HG02610 (cell line): ENCODE data around the gene NCBP3.
"Not testable (repeated sequence)": the region's sequence is repeated elsewhere in the genome, so short reads cannot be mapped to it uniquely, and the experiment has no call there.

Experiments
- ATAC-seq: cut with Tn5 transposase; IDR thresholded peaks from one replicate; pipeline ENCODE4 v1.9.1; 2021; ENCODE audit warnings: mild to moderate bottlenecking, moderate library complexity; ENCODE audit not compliant: unreplicated experiment

NCBP3 gene

GRCh38 chr17:3794557-3795389 lies 51.3 kb downstream of the NCBP3 start:
- ATAC-seq: no peak

- not testable (repeated sequence) for ATAC-seq
These were observed 51.9 kb downstream of the NCBP3 start for GRCh38 chr17:3794152-3794551.

- not testable (repeated sequence) for ATAC-seq
These were observed 52.8 kb downstream of the NCBP3 start for GRCh38 chr17:3793258-3793657.

GRCh38 chr17:3792481-3792880 lies 53.6 kb downstream of the NCBP3 start:
- ATAC-seq: no peak

- ATAC-seq: no peak
These were observed 57.8 kb downstream of the NCBP3 start for GRCh38 chr17:3788200-3788599.

GRCh38 chr17:3785323-3785722 lies 60.7 kb downstream of the NCBP3 start:
- ATAC-seq: not testable (repeated sequence)

- no peak for ATAC-seq
These were observed 63.3 kb downstream of the NCBP3 start for GRCh38 chr17:3782751-3783150.

- no peak for ATAC-seq
These were observed 65.1 kb downstream of the NCBP3 start for GRCh38 chr17:3780986-3781385.

- ATAC-seq: no peak
These were observed 68.5 kb downstream of the NCBP3 start for GRCh38 chr17:3777366-3778120.

GRCh38 chr17:3773966-3774365 lies 72.1 kb downstream of the NCBP3 start:
- no peak for ATAC-seq

GRCh38 chr17:3773511-3773910 lies 72.5 kb downstream of the NCBP3 start:
- no peak for ATAC-seq

GRCh38 chr17:3772764-3773163 lies 73.3 kb downstream of the NCBP3 start:
- no peak for ATAC-seq

- no peak for ATAC-seq
These were observed 74.9 kb downstream of the NCBP3 start for GRCh38 chr17:3771140-3771539.

GRCh38 chr17:3770466-3770865 lies 75.6 kb downstream of the NCBP3 start:
- no peak for ATAC-seq

- ATAC-seq: no peak
These were observed 77.3 kb downstream of the NCBP3 start for GRCh38 chr17:3768769-3769168.

GRCh38 chr17:3768341-3768740 lies 77.7 kb downstream of the NCBP3 start:
- ATAC-seq: no peak

GRCh38 chr17:3766779-3767178 lies 79.3 kb downstream of the NCBP3 start:
- no peak for ATAC-seq

- ATAC-seq: no peak
These were observed 80.1 kb downstream of the NCBP3 start for GRCh38 chr17:3765981-3766380.

GRCh38 chr17:3763777-3764170 lies 82.3 kb downstream of the NCBP3 start:
- ATAC-seq: no peak

GRCh38 chr17:3762922-3763776 lies 82.9 kb downstream of the NCBP3 start:
- peak; percentile 78 for ATAC-seq

GRCh38 chr17:3761918-3762380 lies 84.1 kb downstream of the NCBP3 start:
- no peak for ATAC-seq
